Aorta (tissue), 5 donors: ENCODE measurements around the gene EIF1AX. TPM values are rescaled to one million over a fixed set of nuclear protein-coding genes. Genes with fewer than 3 reads are reported as not detected.

Experiments used
- ATAC-seq: fragments of 200-7000 bp; cut with Tn5 transposase; one replicate; pipeline ENCODE4 v1.9.1; 2022; ENCODE audit warnings: moderate library complexity; ENCODE audit not compliant: low FRiP score
- DNase-seq, 2 donors: peaks; one replicate each; pipeline ENCODE4 v3.0.0-alpha.2; 2020
- H3K27ac ChIP-seq, 2 donors: one replicate each; pipeline ENCODE4 v1.5.1; 2013; ENCODE audit warnings: low read length in 2 of 2, mild to moderate bottlenecking in 2 of 2, moderate library complexity in 2 of 2, control low read depth in 1 of 2, inconsistent platforms in 1 of 2, low read depth in 1 of 2
- H3K27me3 ChIP-seq, 2 donors: one replicate each; pipeline ENCODE4 v1.6.1; 2013; ENCODE audit warnings: control low read depth in 1 of 2, low read length in 1 of 2, mild to moderate bottlenecking in 1 of 2, moderate library complexity in 1 of 2; ENCODE audit not compliant: insufficient read depth in 2 of 2, control insufficient read depth in 1 of 2
- H3K36me3 ChIP-seq, 2 donors: one replicate each; pipeline ENCODE4 v1.6.1; 2013; ENCODE audit warnings: control low read depth in 1 of 2, low read length in 1 of 2, mild to moderate bottlenecking in 1 of 2; ENCODE audit not compliant: insufficient read depth in 2 of 2, control insufficient read depth in 1 of 2
- H3K4me1 ChIP-seq, 2 donors: one replicate each; pipeline ENCODE4 v1.6.1; 2013; ENCODE audit warnings: low read length in 2 of 2, control low read depth in 1 of 2, mild to moderate bottlenecking in 1 of 2, moderate library complexity in 1 of 2; ENCODE audit not compliant: insufficient read depth in 2 of 2, control insufficient read depth in 1 of 2
- H3K4me3 ChIP-seq, 2 donors: one replicate each; pipeline ENCODE4 v1.5.1; 2013; ENCODE audit warnings: low read length in 2 of 2, control low read depth in 1 of 2, mild to moderate bottlenecking in 1 of 2
- H3K9me3 ChIP-seq: one replicate; pipeline ENCODE4 v1.6.1; 2013; ENCODE audit warnings: mild to moderate bottlenecking, low read length; ENCODE audit not compliant: control insufficient read depth
- WGBS, 2 donors: extraction: QIAGEN DNeasy Blood & Tissue Kit; methylation state at CpG; one replicate each; pipeline ENCODE4 v1.1.7; 2013; 5-methylcytosine and 5-hydroxymethylcytosine counted together
- intact Hi-C, 2 donors: fragments of 100-400 bp; cut with DNase I; formaldehyde crosslinking; loops; one replicate each; pipeline versions ENCODE4 v1.14.2 to v1.15.0; 2022
- polyA plus RNA-seq, 2 donors: library from polyadenylated mRNA; stranded (reverse); fragments of 200-250 nt; gene quantifications; one replicate each; pipeline ENCODE4 v1.2.3, GENCODE V29; 2013
- total RNA-seq, 2 donors: library from RNA; stranded (reverse); fragmentation: NEBNext Ultra II Directional; extraction: Animal tissue kit (Norgen Biotek cat#: 25700); gene quantifications; one replicate each; pipeline ENCODE4 v1.2.1, GENCODE V29; 2021
- donor health status: healthy with polysubstance abuse.
- donor health status: Bipolar disorder and iron deficiency.
- donor health status: DM: no; HTN: no; CAD: no.
- donor health status: DM: no; HTN: no; CAD: no.
- donor health status: DM: yes; HTN: yes; CAD: no.

EIF1AX gene
- total and polyA plus RNA-seq, 4 donors = 38.9 to 71.1 (median 55.5) TPM

- intact Hi-C loops = no loop called here
- WGBS, 2 donors = 69 to 78% methylated on average over 4 of the region's 4 CpGs
Measured at GRCh38 chrX:20159797-20160385, 18.3 kb upstream of the EIF1AX start.

GRCh38 chrX:20151689-20152088, 10.1 kb upstream of the EIF1AX start:
- no peaks in the 10 kb centered on the region for H3K4me1 ChIP-seq
- H3K4me3 ChIP-seq = no peak overlapping the region
- intact Hi-C loops = no loop called here
- WGBS, 2 donors = 87 to 97% methylated on average over 3 of the region's 3 CpGs
- no peaks in the 10 kb centered on the region for H3K9me3 ChIP-seq
- no peak for ATAC-seq
- no peaks in the 10 kb centered on the region for H3K27me3 ChIP-seq
- DNase-seq = no peak
- H3K27ac ChIP-seq = no peak overlapping the region
- peaks cover 0 to 3% of the 10 kb centered on the region in 2 donors for H3K36me3 ChIP-seq

More at GRCh38 chrX:20159797-20160385, 18.3 kb upstream of the EIF1AX start:
- DNase-seq (no peak), ATAC-seq (no peak)
- H3K4me3 ChIP-seq = no peak overlapping the region
- H3K9me3 ChIP-seq = no peaks in the 10 kb centered on the region
- H3K4me1 ChIP-seq = no peaks in the 10 kb centered on the region
- no peaks in the 10 kb centered on the region for H3K27me3 ChIP-seq
- peaks cover 0 to 3% of the 10 kb centered on the region in 2 donors for H3K36me3 ChIP-seq
- no peak overlapping the region for H3K27ac ChIP-seq

- H3K4me1 ChIP-seq = no peaks in the 10 kb centered on the region
- ATAC-seq = no peak
- H3K36me3 ChIP-seq = no peaks in the 10 kb centered on the region
- H3K27ac ChIP-seq = no peak overlapping the region
- no peak for DNase-seq
- H3K9me3 ChIP-seq = no peaks in the 10 kb centered on the region
- intact Hi-C loops = no loop called here
- no peaks in the 10 kb centered on the region for H3K27me3 ChIP-seq
- 87 to 95% methylated on average over 2 of the region's 2 CpGs for WGBS, 2 donors
- no peak overlapping the region for H3K4me3 ChIP-seq
Measured at GRCh38 chrX:20149326-20149725, 7.7 kb upstream of the EIF1AX start.

- no peak overlapping the region for H3K4me3 ChIP-seq
- no peaks in the 10 kb centered on the region for H3K36me3 ChIP-seq
- no peaks in the 10 kb centered on the region for H3K9me3 ChIP-seq
- DNase-seq (no peak), ATAC-seq (no peak)
- no peaks in the 10 kb centered on the region for H3K4me1 ChIP-seq
- H3K27me3 ChIP-seq = no peaks in the 10 kb centered on the region
- intact Hi-C loops = no loop called here
- WGBS, 2 donors = 74 to 93% methylated on average over 1 of the region's 1 CpG
- no peak overlapping the region for H3K27ac ChIP-seq
Measured at GRCh38 chrX:20147561-20147960, 5.9 kb upstream of the EIF1AX start.

- Histone ChIP-seq H3K4me3 (no peak overlapping the region), H3K36me3 (no peaks in the 10 kb centered on the region), H3K4me1 (no peaks in the 10 kb centered on the region), H3K9me3 (no peaks in the 10 kb centered on the region), H3K27me3 (no peaks in the 10 kb centered on the region), H3K27ac (no peak overlapping the region)
- intact Hi-C loops = no loop called here
- 84 to 87% methylated on average over 3 of the region's 3 CpGs for WGBS, 2 donors
- ATAC-seq = no peak
- DNase-seq = no peak
Measured at GRCh38 chrX:20144491-20144890, 2.9 kb upstream of the EIF1AX start.

- Histone ChIP-seq H3K9me3 (no peaks in the 10 kb centered on the region), H3K4me1 (no peaks in the 10 kb centered on the region), H3K27me3 (no peaks in the 10 kb centered on the region), H3K27ac (no peak overlapping the region), H3K4me3 (no peak overlapping the region), H3K36me3 (no peaks in the 10 kb centered on the region)
- ATAC-seq (no peak), DNase-seq (no peak)
- 71 to 73% methylated on average over 2 of the region's 2 CpGs for WGBS, 2 donors
- intact Hi-C loops = no loop called here
Measured at GRCh38 chrX:20143561-20143960, 1.9 kb upstream of the EIF1AX start.

GRCh38 chrX:20143111-20143510, 1.5 kb upstream of the EIF1AX start:
- 34 to 39% methylated on average over 6 of the region's 6 CpGs for WGBS, 2 donors
- H3K9me3 ChIP-seq = no peaks in the 10 kb centered on the region
- no peaks in the 10 kb centered on the region for H3K4me1 ChIP-seq
- no peak overlapping the region for H3K4me3 ChIP-seq
- ATAC-seq (no peak), DNase-seq (no peak)
- H3K27ac ChIP-seq = no peak overlapping the region
- intact Hi-C loops = no loop called here
- H3K27me3 ChIP-seq = no peaks in the 10 kb centered on the region
- no peaks in the 10 kb centered on the region for H3K36me3 ChIP-seq

GRCh38 chrX:20140420-20140819, 1.2 kb downstream of the EIF1AX start:
- H3K9me3 ChIP-seq = no peaks in the 10 kb centered on the region
- H3K27ac ChIP-seq = peak overlapping the region in 1 of 2 donors; percentile 31
- peak overlapping the region; percentile 41 to 69 for H3K4me3 ChIP-seq
- intact Hi-C loops = no loop called here
- DNase-seq (no peak), ATAC-seq (no peak)
- H3K27me3 ChIP-seq = no peaks in the 10 kb centered on the region
- WGBS, 2 donors = 1 to 32% methylated on average over 3 of the region's 3 CpGs
- H3K4me1 ChIP-seq = no peaks in the 10 kb centered on the region
- H3K36me3 ChIP-seq = peaks cover 0 to 4% of the 10 kb centered on the region in 2 donors

- Histone ChIP-seq H3K4me3 (peak overlapping the region in 1 of 2 donors; percentile 69), H3K36me3 (peaks cover 0 to 4% of the 10 kb centered on the region in 2 donors), H3K9me3 (no peaks in the 10 kb centered on the region), H3K4me1 (no peaks in the 10 kb centered on the region), H3K27me3 (no peaks in the 10 kb centered on the region), H3K27ac (no peak overlapping the region)
- intact Hi-C loops = loop anchor here in 1 of 2 donors (10.0 kb wide), 1 partner anchor 235 kb away; no protein-coding TSS in a partner anchor
- no peak for DNase-seq
- ATAC-seq = no peak
- 44 to 76% methylated on average over 2 of the region's 2 CpGs for WGBS, 2 donors
Measured at GRCh38 chrX:20139966-20140365, 1.7 kb downstream of the EIF1AX start.
